SH-SY5Y (cell line): Measurements from ENCODE around the gene CACNA1H.

Experiments
- GATA2 ChIP-seq: IDR thresholded peaks from 2 replicates; pipeline ENCODE4 v1.6.1; 2011; ENCODE audit warnings: mild to moderate bottlenecking, low read depth, low read length
- GATA3 ChIP-seq: IDR thresholded peaks from 2 replicates; pipeline ENCODE4 v1.6.1; 2011; ENCODE audit warnings: low read depth, mild to moderate bottlenecking, low read length, moderate library complexity

DNA sequence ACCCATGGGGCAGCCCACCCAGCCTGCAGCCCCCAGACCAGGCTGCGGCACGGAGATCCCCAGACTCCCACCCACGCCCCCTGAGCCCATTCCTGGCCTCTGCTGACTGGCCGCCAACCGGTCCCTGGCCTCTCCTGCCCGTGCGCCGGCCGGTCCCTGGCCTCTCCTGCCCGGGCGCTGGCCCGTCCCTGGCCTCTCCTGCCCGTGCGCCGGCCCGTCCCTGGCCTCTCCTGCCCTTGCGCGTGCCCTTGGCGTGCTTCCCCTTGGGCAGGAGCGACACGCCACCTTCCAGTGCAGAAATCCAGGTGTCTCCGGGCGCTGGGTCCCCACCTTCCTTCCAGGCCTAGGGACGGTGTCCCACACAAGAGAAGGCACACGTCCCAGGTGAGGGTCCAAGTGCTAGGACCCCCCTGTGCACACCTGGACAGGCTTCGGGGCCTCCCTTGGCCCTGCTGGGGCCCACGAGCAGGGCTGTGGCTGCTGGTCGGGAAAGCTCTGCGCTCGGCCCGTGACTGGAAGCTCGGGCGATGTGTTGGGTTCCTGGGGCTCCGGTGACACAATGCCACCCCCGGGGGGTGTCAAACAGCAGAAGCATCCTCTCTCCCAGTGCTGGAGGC is 21.4 kb upstream of the CACNA1H start:
- TF ChIP-seq GATA3 (no peak), GATA2 (no peak)
